Epidermal melanocyte (primary cell): ENCODE data around the gene CIDEC.
"Not testable (repeated sequence)": the region's sequence is repeated elsewhere in the genome, so short reads cannot be mapped to it uniquely, and the experiment has no call there.

Source experiments
- DNase-seq: peaks from one replicate; pipeline ENCODE4 v3.0.0; 2011; ENCODE audit warnings: low spot score; ENCODE audit not compliant: insufficient read length

The CIDEC gene

DNA sequence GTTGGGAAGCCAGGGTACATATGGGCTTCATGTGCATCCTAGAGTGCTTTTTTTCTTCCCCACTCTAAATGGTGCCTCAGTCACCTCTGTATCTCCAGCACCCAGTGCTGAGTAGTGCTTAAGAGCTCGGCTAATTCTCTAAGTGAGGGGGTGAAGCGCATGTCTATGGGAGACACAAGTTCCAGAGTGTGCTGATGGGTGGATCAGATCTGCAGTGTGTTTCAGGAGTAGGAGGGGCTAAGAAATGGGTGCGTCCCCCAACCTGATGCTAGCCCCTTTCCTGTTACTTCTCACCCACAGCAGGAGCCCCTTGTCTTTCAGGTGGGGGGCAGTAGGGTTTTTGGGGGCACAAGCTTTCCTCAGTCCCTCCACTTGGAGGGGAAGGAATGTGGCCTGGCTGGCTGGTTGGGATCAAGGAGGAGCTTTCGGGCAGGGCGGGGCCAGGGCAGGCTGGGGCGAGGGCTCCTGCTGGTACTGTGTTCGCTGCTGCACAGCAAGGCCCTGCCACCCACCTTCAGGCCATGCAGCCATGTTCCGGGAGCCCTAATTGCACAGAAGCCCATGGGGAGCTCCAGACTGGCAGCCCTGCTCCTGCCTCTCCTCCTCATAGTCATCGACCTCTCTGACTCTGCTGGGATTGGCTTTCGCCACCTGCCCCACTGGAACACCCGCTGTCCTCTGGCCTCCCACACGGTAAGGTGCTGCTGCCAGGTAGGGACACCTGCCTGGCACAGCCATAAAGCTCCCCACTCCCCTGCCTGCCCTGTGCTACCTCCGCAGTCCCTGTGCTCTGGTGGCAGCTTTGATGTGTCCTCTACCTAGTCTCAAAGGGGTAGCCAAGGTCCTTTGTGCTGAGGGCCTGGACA is 22.6 kb upstream of the CIDEC start, which contains the start of gene IL17RE:
TSS of gene IL17RE (plus strand) at position 477 of the 866 bp plus-strand sequence. CDS start at position 562, 85 bp downstream.
- no peak for DNase-seq

DNA sequence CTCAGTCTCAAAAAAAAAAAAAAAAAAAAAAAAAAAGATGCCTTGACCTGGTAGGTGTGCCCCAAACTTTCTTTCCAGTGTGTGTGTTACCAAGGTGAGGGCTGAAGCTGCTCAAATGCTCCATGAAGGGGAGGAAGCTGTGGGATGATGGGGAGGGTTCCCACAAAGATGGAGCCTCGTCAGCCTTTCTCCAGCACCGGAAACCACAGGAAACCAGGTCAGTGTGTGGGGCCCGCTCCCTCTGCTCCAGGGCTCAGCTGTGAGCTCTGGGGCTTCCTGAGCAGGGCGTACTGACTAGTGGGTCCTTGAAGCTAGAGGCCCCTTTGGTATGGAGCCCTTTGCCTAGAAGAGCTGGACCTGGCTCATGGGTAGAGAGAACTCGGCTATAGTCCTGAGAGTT is 21.9 kb upstream of the CIDEC start:
- DNase-seq = no peak

DNA sequence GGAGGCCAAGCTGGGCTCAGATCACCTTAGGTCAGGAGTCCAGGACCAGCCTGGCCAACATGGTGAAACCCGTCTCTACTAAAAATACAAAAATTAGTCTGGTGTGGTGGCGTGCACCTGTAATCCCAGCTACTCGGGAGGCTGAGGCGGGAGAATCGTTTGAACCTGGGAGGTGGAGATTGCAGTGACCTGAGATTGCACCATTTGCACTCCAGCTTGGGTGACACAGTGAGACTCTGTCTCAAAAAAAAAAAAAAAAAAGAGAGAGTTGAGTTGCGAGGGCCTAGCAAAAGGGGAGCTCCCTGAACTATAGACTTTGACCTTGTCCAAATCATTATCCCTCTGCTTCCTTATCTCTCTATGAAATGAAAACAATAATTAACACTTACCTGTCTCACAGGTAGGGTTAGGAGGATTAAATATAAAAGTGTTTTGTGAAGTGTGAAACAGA is 20.9 kb upstream of the CIDEC start:
- DNase-seq = not testable (repeated sequence)

DNA sequence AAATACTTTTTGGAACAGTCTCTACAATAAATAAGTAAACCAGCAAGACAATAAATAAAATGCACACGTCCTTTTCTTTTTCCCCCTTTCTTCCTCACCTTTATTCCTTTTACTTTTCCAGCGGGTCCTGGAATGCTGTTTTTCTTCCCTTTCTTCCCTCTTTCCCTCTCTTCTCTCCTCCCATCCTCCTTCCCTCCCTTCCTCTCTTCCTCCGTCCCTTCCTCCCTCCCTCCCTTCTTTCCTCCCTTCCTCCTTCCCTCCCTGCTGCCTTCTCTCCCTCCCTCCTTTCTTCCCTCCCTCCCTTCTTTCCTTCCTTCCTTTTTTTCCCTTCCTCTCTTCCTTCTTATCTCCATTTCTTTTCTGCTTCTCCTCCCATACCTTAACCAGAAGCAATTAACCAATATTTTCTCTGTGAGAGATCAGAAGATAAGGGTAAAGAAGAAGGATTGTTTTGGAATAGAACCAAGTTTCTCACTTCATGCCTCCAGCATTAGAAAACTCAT is 19.3 kb upstream of the CIDEC start:
- DNase-seq = no peak

DNA sequence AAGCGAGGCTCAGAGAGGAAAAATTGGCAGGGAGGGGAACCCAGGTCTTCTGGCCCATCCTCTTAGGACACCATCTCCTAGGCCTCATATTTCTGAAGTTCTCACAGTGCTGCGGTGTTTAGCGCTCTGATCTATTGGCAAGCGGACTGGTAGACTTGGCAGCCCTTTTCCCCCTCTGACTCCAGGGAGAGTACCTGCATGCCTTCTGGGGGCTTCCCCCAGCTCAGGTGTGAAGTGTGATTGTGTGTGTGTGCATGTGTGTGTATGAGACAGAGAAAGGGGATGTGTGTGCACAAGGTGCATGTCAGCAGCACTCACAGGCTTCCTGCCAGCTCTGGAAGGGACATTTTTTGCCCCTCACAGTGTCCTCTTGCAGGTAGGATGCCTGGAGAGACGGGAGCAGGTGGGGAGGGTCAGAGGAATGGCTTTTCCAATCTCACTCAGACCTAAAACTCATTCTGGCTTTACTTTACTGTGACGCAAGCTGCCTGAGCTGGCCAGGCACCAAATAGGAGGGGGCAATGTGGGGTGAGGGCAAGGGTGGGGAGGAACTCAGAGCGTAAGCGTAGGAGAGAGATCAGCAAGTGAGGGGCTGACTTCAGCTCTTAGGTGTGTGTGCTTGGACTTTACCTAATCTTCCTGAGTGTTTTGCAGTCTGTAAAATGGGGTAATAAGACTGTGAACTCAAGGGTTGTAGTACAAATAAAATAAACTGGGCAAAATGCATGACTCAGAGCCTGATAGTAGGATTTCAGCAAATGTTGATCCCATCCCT is 18.6 kb upstream of the CIDEC start:
- no peak for DNase-seq

DNA sequence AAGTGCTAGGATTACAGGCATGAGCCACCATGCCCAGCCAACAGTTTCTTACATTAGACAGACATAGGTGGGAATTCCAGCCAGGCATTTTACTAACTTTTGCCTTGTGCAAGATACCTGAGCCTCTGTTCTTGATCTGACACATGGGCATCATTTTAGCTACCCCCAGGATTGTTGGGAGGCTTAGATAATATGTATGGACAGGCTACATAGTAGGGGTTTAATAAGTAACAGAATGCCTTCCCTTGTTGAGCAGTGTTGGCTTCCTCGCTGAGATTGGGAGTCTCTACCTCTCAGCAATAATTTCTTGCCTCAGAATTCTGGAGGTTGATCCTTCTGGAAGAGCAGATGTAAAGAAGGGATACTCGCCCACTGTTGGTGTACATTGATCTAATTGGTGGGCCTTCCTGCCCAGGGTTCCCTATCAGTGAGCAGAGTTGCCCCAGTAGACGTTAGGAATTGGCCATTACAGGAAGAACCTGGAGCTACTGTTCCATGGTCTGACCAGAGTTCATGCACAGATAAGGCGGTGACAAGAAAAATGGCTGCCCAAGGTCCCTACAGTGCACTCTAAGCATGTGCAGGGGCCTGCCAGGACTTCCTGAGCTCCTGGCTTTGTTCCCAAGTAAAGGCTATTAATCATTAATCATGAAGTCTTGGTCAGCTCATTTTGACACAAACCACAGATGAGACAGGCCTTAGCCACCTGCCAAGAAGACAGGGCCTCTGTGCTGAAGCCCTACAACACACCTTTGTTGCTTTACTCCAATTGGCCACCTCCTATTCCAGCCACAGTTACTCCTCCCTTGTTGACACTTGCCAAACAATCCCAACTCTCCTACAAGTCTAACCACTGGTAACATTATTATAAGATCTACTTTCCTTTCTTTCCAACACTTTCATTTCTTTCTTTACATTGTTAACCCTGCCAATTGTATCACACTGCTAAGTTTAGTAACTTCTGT is 17.6 kb upstream of the CIDEC start:
- DNase-seq = no peak

DNA sequence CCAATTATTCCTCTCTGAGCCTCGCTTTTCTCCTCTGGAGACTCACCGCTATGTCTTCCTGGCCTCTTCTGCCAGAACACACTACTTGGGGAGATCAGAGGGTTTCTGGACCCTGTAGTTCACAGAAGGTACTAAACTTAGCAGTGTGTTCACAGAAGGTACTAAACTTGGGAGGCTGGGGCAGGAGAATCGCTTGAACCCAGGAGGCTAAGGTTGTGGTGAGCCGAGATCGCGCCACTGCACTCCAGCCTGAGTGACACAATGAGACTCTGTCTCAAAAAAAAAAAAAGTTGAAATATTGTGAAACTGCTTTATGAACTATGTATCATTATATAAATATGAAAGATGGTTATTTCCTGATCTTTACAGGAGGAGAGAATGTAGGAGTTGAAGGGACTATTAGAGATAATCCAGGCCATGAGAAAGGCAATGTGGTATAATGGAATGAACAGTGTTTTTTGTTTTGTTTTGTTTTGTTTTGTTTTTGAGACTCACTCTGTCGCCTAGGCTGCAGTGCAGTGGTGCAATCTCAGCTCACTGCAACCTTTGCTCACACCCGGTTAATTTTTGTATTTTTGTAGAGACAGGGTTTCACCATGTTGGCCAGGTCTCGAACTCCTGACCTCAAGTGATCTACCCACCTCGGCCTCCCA is 16.8 kb upstream of the CIDEC start:
- DNase-seq = not testable (repeated sequence)

DNA sequence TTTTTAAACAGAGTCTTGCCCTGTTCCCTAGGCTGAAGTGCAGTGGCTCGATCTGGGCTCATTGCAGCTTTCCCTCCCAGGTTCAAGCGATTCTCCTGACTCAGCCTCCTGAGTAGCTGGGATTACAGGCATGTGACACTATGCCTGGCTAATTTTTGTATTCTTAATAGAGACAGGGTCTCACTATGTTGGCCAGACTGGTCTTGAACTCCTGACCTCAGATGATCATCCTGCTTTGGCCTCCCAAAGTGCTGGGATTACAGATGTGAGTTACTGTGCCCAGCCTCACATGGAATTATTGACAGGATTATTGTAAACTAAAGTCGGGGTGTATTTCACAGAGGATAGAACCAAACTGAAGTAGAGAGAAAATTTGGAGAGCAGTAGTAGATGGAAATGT is 15.7 kb upstream of the CIDEC start:
- DNase-seq = not testable (repeated sequence)

DNA sequence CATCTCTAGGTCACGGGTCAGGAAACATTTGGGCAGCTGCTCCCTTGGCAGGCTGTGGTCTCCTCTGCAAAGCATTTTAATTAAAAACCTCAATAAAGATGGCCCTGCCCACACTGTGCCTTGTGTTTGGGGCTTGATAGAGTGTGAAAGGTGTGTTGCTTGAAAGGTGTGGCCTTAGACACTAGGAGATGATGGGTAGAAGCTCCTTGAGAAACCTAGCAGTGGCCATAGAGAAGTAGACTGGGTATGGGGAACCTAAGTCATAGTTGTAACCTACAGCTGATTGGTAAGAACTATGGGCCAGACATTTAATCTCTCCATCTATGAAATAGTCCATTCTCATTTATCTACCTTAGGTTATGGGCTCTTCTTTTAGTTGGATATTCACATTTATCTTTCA is 13.7 kb upstream of the CIDEC start:
- no peak for DNase-seq

DNA sequence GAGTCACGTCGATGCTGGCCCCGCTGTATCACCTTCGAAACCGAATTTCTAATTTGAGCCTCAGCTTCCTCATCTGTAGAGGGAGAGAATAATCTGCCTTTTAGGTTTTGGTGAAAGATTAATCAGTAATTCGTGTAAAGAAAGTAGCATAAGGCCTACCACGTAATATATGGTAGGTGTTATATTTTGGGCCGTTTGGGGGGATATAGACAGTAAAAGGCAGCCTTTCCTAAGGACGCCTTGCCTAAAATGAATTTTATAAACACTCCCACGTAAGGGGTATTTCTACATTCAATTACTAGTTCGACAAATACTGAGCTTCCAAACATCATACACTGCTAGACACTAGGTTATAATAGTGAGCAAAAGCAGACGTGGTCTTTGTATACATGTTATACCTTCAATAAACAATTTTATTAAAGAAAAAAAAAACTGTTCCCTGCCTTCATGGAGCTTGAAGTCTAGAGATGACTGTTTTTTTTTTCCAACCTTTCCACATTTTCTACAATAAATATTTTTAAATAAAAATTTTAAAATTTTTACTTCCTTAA is 11.1 kb upstream of the CIDEC start:
- no peak for DNase-seq

DNA sequence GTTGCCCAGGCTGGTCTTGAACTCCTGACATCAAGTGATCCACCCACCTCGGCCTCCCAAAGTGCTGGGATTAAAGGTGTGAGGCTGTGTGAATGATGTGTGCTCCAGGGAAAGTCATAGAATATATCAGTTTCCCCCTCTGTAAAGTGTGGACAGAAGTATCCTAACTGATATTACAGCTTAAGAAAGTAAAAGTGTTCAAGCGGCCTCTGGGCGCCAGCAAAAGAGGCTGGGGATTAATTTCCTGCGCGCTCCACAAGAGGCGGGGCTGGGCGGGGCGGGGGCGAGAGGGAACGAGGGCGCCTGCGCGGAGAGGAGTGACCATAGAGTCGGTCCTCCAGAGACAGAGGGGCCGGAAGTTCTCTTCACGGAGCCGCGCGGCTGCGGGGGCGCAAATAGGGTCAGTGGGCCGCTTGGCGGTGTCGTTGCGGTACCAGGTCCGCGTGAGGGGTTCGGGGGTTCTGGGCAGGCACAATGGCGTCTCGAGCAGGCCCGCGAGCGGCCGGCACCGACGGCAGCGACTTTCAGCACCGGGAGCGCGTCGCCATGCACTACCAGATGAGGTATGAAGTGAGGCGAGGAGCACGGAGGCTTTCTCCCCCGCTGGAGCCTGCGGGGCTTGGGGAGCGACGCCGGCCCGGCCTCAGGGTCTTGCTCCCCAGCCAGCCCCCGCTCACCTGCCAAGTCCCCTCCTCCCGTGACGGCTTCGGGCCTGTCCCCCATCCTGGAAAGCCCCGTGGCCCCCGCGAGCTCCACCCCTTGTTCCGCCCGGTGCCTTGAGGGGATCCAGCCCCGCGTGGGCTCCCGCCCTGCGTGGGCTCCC is 10.4 kb upstream of the CIDEC start, which contains the start of gene JAGN1:
TSS of gene JAGN1 (plus strand) at position 362 of the 823 bp plus-strand sequence. CDS start at position 475, 113 bp downstream.
- peak; percentile 76 for DNase-seq

DNA sequence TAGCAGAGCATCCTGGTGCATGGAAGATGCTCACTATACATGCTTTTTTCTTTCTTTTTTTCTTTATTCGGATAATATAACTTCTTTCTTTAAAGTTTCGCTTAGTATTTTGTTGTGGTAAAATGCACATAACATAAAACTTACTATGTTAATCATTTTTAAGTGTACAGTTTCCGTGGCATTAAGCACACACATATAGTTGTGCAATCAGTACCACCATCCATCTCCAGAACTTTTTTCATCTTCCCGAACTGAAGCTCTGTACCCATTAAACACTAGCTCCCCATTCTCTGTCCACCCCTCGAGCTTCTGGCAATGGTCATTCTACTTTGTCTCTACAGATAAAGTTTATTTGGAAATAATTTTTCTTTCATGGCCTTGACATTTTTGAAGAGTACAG is 9.4 kb upstream of the CIDEC start:
- DNase-seq = no peak

DNA sequence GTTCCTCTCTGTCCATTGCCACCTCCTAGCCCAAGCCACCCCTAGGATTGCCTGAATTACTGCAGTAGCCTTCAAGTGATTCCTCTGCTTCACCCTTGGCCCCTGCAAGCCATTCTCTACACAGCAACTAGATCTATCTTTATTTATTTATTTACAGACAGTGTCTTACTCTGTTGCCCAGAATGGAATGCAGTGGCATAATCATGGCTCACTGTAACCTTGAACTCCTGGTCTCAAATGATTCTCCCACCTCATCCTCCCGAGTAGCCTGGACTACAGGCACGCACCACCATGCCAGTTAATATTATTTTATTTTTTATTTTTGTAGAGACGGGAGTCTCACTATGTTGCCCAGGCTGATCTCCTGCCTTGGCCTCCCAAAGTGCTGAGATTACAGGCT is 8.5 kb upstream of the CIDEC start:
- no peak for DNase-seq

DNA sequence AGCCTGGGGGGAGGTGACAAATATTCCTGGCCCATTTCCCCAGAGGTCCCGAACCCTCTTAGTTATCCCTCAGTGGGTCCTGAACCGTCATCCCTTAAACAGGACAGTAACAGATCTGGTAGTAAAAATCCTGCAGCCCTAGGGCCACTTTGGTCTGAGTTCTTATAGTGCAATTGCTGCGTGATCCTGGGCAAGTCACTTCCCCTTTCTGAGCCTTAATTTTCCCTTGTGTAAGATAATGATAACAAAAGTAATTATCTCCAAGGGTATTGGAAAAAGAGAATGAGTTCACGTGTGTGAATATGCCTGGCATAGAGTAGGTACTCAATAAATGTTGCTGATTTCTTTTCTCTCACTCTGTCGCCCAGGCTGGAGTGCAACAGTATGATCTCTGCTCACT is 7.4 kb upstream of the CIDEC start:
- DNase-seq = no peak

DNA sequence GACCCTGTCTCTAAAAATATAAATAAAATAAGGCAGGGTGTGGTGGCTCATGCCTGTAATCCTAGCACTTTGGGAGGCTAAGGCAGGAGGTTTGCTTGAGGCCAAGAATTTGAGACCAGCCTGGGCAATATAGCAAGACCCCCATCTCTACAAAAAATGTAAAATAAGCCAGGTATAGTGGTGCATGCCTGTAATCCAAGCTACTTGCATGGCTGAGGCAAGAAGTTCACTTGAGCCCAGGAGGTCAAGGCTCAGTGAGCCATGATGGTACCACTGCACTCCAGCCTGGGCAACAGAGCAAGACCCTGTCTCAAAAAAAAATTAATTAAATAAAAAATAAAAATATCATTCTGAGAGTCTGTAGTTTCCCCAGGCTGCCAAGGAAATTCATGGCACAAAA is 6.3 kb upstream of the CIDEC start:
- DNase-seq = no peak

DNA sequence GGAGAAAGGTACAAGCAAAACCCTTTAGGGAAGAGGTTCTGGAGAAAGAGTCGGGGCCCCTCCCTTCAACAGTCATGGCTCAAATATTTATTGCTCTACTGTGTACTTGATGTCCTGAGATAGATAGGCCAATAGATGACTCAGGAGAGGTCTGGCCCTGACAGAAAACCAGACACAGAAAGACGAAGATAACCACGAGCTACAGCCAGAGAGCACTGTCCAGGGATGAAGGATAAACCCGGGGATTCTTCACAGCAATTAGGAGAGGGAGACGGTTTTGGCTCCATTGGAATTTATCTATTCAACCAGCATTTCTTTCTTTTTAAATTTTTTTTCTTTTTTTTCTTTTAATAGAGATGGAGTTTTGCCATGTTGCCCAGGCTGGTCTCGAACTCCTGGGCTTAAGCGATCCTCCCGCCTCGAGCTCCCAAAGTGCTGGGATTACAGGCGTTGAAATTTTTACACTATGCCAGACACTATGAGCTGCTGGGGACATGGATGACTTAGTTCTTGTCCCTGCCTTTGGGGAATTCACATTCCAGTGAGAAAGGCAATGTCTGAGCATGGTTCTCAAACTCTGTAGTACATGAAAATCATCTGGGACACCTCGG is 4.6 kb upstream of the CIDEC start:
- no peak for DNase-seq

DNA sequence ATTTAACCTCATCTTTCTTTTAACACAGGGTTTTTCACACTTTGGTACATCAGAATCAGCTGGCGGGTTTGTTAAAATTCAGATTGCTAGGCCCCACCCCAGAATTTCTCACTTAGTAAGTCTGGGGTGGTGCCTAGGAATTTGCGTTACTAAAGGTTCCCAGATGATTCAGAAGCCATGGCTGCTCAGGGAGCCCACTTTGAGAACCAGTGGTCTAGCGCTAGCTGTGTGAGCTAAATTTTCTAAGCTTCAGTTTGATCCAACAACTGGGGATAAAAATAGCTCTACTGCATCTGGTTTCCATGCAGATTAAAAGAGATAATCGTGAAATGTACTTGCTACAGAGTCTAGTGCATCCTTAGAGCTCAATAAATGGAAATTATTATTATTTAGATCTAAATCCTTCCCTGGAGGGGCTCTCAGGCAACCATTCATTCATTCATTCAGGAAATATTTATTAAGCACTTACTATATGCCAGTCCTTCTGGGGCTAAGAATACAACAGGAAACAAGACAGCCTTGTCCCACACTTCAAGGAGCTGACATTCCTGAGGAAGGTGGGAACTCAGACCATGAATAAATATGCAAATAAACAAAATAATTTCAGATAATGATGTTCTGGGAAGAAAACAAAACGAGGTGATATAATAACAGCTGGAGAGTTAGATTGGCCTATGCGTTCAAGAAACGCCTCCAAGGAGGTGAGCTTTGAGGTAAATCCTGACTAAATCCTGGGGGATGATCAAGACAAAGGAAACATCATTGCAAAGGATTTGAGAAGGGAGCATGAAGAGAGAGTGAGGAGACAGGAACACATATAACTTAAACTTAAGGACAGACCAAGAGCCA is 3.9 kb upstream of the CIDEC start:
- DNase-seq = no peak

DNA sequence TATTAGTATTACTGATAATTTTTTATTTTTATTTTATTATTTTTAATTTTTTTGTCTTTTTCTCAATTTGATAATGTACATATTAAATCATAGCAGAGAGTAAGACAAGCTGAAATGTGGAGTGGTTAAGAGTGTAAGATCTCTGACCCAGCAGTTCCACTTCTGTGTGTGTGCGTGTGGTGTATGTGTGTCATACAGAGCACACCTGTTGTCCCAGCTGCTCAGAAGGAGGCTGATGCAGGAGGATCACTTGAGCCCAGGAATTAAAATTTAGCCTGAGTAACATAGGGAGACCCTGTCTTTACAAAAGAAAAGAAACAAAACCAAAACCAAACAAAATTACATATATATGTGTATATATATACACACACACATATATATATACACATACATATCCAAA is 1.4 kb upstream of the CIDEC start:
- DNase-seq = no peak
